BJ (cell line): Measurements from ENCODE around the gene PSMG3. TPM values are rescaled to one million over a fixed set of nuclear protein-coding genes. Genes with fewer than 3 reads are reported as not detected.
A peak's percentile ranks its signal among the peaks of the same experiment; 100 is the strongest.
"Not testable (repeated sequence)": the region's sequence is repeated elsewhere in the genome, so short reads cannot be mapped to it uniquely, and the experiment has no call there.

Source experiments
- CTCF ChIA-PET: fragments of 350-600 bp; formaldehyde crosslinking; extraction: SDS; loops from one replicate; lab custom pipeline; 2021; ENCODE audit warnings: antibody characterized with exemption, inconsistent platforms; lab: Yijun Ruan, JAX
- POLR2A ChIA-PET: fragments of 300-600 bp; sonication (Branson Sonifier 250); formaldehyde crosslinking; extraction: SDS; loops from one replicate; lab custom pipeline; 2021; ENCODE audit warnings: antibody characterized with exemption; lab: Charles Lee
- DNase-seq: peaks from one replicate; pipeline ENCODE4 v3.0.0-alpha.2; 2011; ENCODE audit warnings: low read depth
- H3K27me3 ChIP-seq: 2 replicates; pipeline ENCODE4 v1.6.0; 2011; ENCODE audit warnings: low read length; ENCODE audit not compliant: control insufficient read depth, insufficient read depth
- H3K36me3 ChIP-seq: 2 replicates; pipeline ENCODE4 v1.5.1; 2011; ENCODE audit warnings: low read length; ENCODE audit not compliant: control insufficient read depth, insufficient read depth
- H3K4me3 ChIP-seq: 2 replicates; pipeline ENCODE4 v1.5.1; 2011; ENCODE audit warnings: low read depth, mild to moderate bottlenecking, control low read depth, low read length
- polyA plus RNA-seq: library from polyadenylated mRNA; depleted of rRNA; stranded (reverse); fragments of >200 nt; gene quantifications from 2 replicates; pipeline ENCODE4 v1.2.3, GENCODE V29; 2011
- TF ChIP-seq, protein P1 (sequence below): IDR thresholded peaks from 2 replicates; pipeline ENCODE4 v1.5.1; 2011; ENCODE audit warnings: low read depth, mild to moderate bottlenecking, control low read depth, inconsistent platforms, low read length, moderate library complexity; ENCODE audit not compliant: insufficient read depth

The PSMG3 gene
- polyA plus RNA-seq, 1 experiment = 40.9 TPM

GRCh38 chr7:1585142-1585981 is 15.5 kb upstream of the PSMG3 start:
- POLR2A ChIA-PET = no interaction called here
- Histone ChIP-seq H3K36me3 (no peaks in the 10 kb centered on the region), H3K27me3 (peaks cover 3% of the 10 kb centered on the region), H3K4me3 (no peak overlapping the region)
- CTCF ChIA-PET = interaction anchor here (0.8 kb wide), 1 partner anchor 14 kb away, joined by 3 read pairs; no protein-coding TSS in a partner anchor
- DNase-seq = no peak
- TF ChIP-seq, protein P1, sequence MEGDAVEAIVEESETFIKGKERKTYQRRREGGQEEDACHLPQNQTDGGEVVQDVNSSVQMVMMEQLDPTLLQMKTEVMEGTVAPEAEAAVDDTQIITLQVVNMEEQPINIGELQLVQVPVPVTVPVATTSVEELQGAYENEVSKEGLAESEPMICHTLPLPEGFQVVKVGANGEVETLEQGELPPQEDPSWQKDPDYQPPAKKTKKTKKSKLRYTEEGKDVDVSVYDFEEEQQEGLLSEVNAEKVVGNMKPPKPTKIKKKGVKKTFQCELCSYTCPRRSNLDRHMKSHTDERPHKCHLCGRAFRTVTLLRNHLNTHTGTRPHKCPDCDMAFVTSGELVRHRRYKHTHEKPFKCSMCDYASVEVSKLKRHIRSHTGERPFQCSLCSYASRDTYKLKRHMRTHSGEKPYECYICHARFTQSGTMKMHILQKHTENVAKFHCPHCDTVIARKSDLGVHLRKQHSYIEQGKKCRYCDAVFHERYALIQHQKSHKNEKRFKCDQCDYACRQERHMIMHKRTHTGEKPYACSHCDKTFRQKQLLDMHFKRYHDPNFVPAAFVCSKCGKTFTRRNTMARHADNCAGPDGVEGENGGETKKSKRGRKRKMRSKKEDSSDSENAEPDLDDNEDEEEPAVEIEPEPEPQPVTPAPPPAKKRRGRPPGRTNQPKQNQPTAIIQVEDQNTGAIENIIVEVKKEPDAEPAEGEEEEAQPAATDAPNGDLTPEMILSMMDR = no peak

GRCh38 chr7:1584700-1585099 is 14.9 kb upstream of the PSMG3 start:
- TF ChIP-seq, protein P1 = no peak
- ChIA-PET POLR2A (no interaction called here), CTCF (no interaction called here)
- DNase-seq = no peak
- H3K36me3 ChIP-seq = no peaks in the 10 kb centered on the region
- H3K4me3 ChIP-seq = no peak overlapping the region
- H3K27me3 ChIP-seq = peaks cover 3% of the 10 kb centered on the region

- not testable (repeated sequence) for H3K36me3 ChIP-seq
Observed at GRCh38 chr7:1583241-1583930, 13.6 kb upstream of the PSMG3 start.

GRCh38 chr7:1580422-1581030 is 10.7 kb upstream of the PSMG3 start:
- POLR2A ChIA-PET = no interaction called here
- TF ChIP-seq, protein P1 = no peak
- no peaks in the 10 kb centered on the region for H3K36me3 ChIP-seq
- H3K4me3 ChIP-seq = no peak overlapping the region
- DNase-seq = no peak
- CTCF ChIA-PET = interaction anchor here (0.7 to 1.6 kb wide), 7 partner anchors 17 to 1138 kb away, joined by 3 to 4 read pairs (median 3); no protein-coding TSS in a partner anchor
- no peaks in the 10 kb centered on the region for H3K27me3 ChIP-seq

More at GRCh38 chr7:1583241-1583930, 13.6 kb upstream of the PSMG3 start:
- CTCF ChIA-PET, H3K4me3 ChIP-seq, H3K27me3 ChIP-seq, DNase-seq, POLR2A ChIA-PET: not testable (repeated sequence)

- CTCF ChIA-PET = interaction anchor here (0.6 to 1.2 kb wide), 17 partner anchors 9 to 1139 kb away, joined by 3 to 8 read pairs (median 4); no protein-coding TSS in a partner anchor
- no peak for DNase-seq
- H3K36me3 ChIP-seq = no peaks in the 10 kb centered on the region
- POLR2A ChIA-PET = no interaction called here
- H3K27me3 ChIP-seq = no peaks in the 10 kb centered on the region
- no peak overlapping the region for H3K4me3 ChIP-seq
- TF ChIP-seq, protein P1 = peak; percentile 93
Observed at GRCh38 chr7:1579481-1580421, 9.9 kb upstream of the PSMG3 start.
